Activated naive CD4-positive, alpha-beta T cell treated with anti-CD3 and anti-CD28 coated beads, Interleukin-2, amount 50 U/mL, for 24 hours (primary cell): ENCODE data around the gene LRRC72.

Experiments
- H3K27ac Mint-ChIP-seq: one replicate; pipeline ENCODE4 v1.8.0; 2021; ENCODE audit warnings: mild to moderate bottlenecking, mixed read lengths
- H3K27me3 Mint-ChIP-seq: one replicate; pipeline ENCODE4 v1.8.0; 2021; ENCODE audit warnings: mixed read lengths
- H3K36me3 Mint-ChIP-seq: one replicate; pipeline ENCODE4 v1.8.0; 2021; ENCODE audit warnings: mixed read lengths
- H3K4me1 Mint-ChIP-seq: one replicate; pipeline ENCODE4 v1.8.0; 2021; ENCODE audit warnings: mixed read lengths
- H3K4me3 Mint-ChIP-seq: one replicate; pipeline ENCODE4 v1.8.0; 2021; ENCODE audit warnings: mild to moderate bottlenecking, mixed read lengths
- H3K9me3 Mint-ChIP-seq: one replicate; pipeline ENCODE4 v1.8.0; 2021; ENCODE audit warnings: mixed read lengths

Gene LRRC72

GRCh38 chr7:16554518-16555236, 28.1 kb downstream of the LRRC72 start:
- Mint-ChIP-seq H3K27ac (no peak overlapping the region), H3K4me3 (no peak overlapping the region), H3K4me1 (no peaks in the 10 kb centered on the region), H3K27me3 (no peaks in the 10 kb centered on the region), H3K9me3 (no peaks in the 10 kb centered on the region), H3K36me3 (no peaks in the 10 kb centered on the region)

- no peaks in the 10 kb centered on the region for H3K36me3 Mint-ChIP-seq
- H3K9me3 Mint-ChIP-seq, result no peaks in the 10 kb centered on the region
- H3K27me3 Mint-ChIP-seq, result no peaks in the 10 kb centered on the region
- H3K27ac Mint-ChIP-seq, result no peak overlapping the region
- H3K4me3 Mint-ChIP-seq, result no peak overlapping the region
- H3K4me1 Mint-ChIP-seq, result no peaks in the 10 kb centered on the region
These were observed 29.7 kb downstream of the LRRC72 start for GRCh38 chr7:16556359-16556758.

- Mint-ChIP-seq H3K9me3 (no peaks in the 10 kb centered on the region), H3K27me3 (no peaks in the 10 kb centered on the region), H3K36me3 (no peaks in the 10 kb centered on the region), H3K4me3 (no peak overlapping the region), H3K27ac (no peak overlapping the region), H3K4me1 (peaks cover 9% of the 10 kb centered on the region)
These were observed 32.2 kb downstream of the LRRC72 start for GRCh38 chr7:16558761-16559302.

GRCh38 chr7:16559497-16560179, 33.0 kb downstream of the LRRC72 start:
- peaks cover 17% of the 10 kb centered on the region for H3K4me1 Mint-ChIP-seq
- H3K9me3 Mint-ChIP-seq, result no peaks in the 10 kb centered on the region
- H3K4me3 Mint-ChIP-seq, result no peak overlapping the region
- no peaks in the 10 kb centered on the region for H3K27me3 Mint-ChIP-seq
- H3K36me3 Mint-ChIP-seq, result no peaks in the 10 kb centered on the region
- no peak overlapping the region for H3K27ac Mint-ChIP-seq

- Mint-ChIP-seq H3K27me3 (peaks cover 2% of the 10 kb centered on the region), H3K4me3 (no peak overlapping the region), H3K36me3 (no peaks in the 10 kb centered on the region), H3K9me3 (no peaks in the 10 kb centered on the region), H3K4me1 (peaks cover 21% of the 10 kb centered on the region), H3K27ac (no peak overlapping the region)
These were observed 35.3 kb downstream of the LRRC72 start for GRCh38 chr7:16561943-16562342.

GRCh38 chr7:16562456-16563220, 36.0 kb downstream of the LRRC72 start:
- peaks cover 21% of the 10 kb centered on the region for H3K4me1 Mint-ChIP-seq
- peak overlapping the region; percentile 74 for H3K4me3 Mint-ChIP-seq
- H3K9me3 Mint-ChIP-seq, result no peaks in the 10 kb centered on the region
- H3K27me3 Mint-ChIP-seq, result peaks cover 3% of the 10 kb centered on the region
- peak overlapping the region; percentile 42 for H3K27ac Mint-ChIP-seq
- H3K36me3 Mint-ChIP-seq, result no peaks in the 10 kb centered on the region

GRCh38 chr7:16563281-16564022, 36.8 kb downstream of the LRRC72 start:
- Mint-ChIP-seq H3K27ac (peak overlapping the region; percentile 82), H3K27me3 (peaks cover 3% of the 10 kb centered on the region), H3K4me3 (peak overlapping the region; percentile 74), H3K4me1 (peaks cover 21% of the 10 kb centered on the region), H3K36me3 (no peaks in the 10 kb centered on the region), H3K9me3 (no peaks in the 10 kb centered on the region)

GRCh38 chr7:16564023-16564380, 37.4 kb downstream of the LRRC72 start:
- no peaks in the 10 kb centered on the region for H3K36me3 Mint-ChIP-seq
- no peaks in the 10 kb centered on the region for H3K9me3 Mint-ChIP-seq
- H3K4me3 Mint-ChIP-seq, result peak overlapping the region; percentile 20
- H3K4me1 Mint-ChIP-seq, result peaks cover 21% of the 10 kb centered on the region
- H3K27me3 Mint-ChIP-seq, result peaks cover 3% of the 10 kb centered on the region
- no peak overlapping the region for H3K27ac Mint-ChIP-seq

- Mint-ChIP-seq H3K4me1 (peaks cover 21% of the 10 kb centered on the region), H3K27me3 (peaks cover 3% of the 10 kb centered on the region), H3K4me3 (peak overlapping the region; percentile 70), H3K36me3 (no peaks in the 10 kb centered on the region), H3K9me3 (no peaks in the 10 kb centered on the region), H3K27ac (peak overlapping the region; percentile 70)
These were observed 38.3 kb downstream of the LRRC72 start for GRCh38 chr7:16564909-16565426.

GRCh38 chr7:16571941-16572340, 45.3 kb downstream of the LRRC72 start:
- no peak overlapping the region for H3K27ac Mint-ChIP-seq
- no peak overlapping the region for H3K4me3 Mint-ChIP-seq
- no peaks in the 10 kb centered on the region for H3K9me3 Mint-ChIP-seq
- peaks cover under 1% of the 10 kb centered on the region for H3K27me3 Mint-ChIP-seq
- H3K36me3 Mint-ChIP-seq, result peaks cover 2% of the 10 kb centered on the region
- H3K4me1 Mint-ChIP-seq, result no peaks in the 10 kb centered on the region

GRCh38 chr7:16579216-16579615, 52.6 kb downstream of the LRRC72 start:
- Mint-ChIP-seq H3K4me3 (no peak overlapping the region), H3K36me3 (no peaks in the 10 kb centered on the region), H3K9me3 (no peaks in the 10 kb centered on the region), H3K4me1 (no peaks in the 10 kb centered on the region), H3K27me3 (peaks cover 2% of the 10 kb centered on the region), H3K27ac (no peak overlapping the region)

- Mint-ChIP-seq H3K36me3 (no peaks in the 10 kb centered on the region), H3K4me1 (no peaks in the 10 kb centered on the region), H3K4me3 (no peak overlapping the region), H3K9me3 (no peaks in the 10 kb centered on the region), H3K27ac (no peak overlapping the region), H3K27me3 (peaks cover 2% of the 10 kb centered on the region)
These were observed 54.7 kb downstream of the LRRC72 start for GRCh38 chr7:16581286-16581685.

- H3K9me3 Mint-ChIP-seq, result no peaks in the 10 kb centered on the region
- peaks cover 2% of the 10 kb centered on the region for H3K27me3 Mint-ChIP-seq
- no peaks in the 10 kb centered on the region for H3K36me3 Mint-ChIP-seq
- no peaks in the 10 kb centered on the region for H3K4me1 Mint-ChIP-seq
- H3K4me3 Mint-ChIP-seq, result no peak overlapping the region
- H3K27ac Mint-ChIP-seq, result no peak overlapping the region
These were observed 57.2 kb downstream of the LRRC72 start for GRCh38 chr7:16583834-16584233.

GRCh38 chr7:16585540-16585939, 58.9 kb downstream of the LRRC72 start:
- H3K27ac Mint-ChIP-seq, result no peak overlapping the region

More at GRCh38 chr7:16585540-16585939, 58.9 kb downstream of the LRRC72 start:
- H3K9me3 Mint-ChIP-seq, result no peaks in the 10 kb centered on the region
- no peaks in the 10 kb centered on the region for H3K27me3 Mint-ChIP-seq
- no peaks in the 10 kb centered on the region for H3K4me1 Mint-ChIP-seq
- no peaks in the 10 kb centered on the region for H3K36me3 Mint-ChIP-seq
- H3K4me3 Mint-ChIP-seq, result no peak overlapping the region
